ENCODE measurements around the gene LBR.

DNA sequence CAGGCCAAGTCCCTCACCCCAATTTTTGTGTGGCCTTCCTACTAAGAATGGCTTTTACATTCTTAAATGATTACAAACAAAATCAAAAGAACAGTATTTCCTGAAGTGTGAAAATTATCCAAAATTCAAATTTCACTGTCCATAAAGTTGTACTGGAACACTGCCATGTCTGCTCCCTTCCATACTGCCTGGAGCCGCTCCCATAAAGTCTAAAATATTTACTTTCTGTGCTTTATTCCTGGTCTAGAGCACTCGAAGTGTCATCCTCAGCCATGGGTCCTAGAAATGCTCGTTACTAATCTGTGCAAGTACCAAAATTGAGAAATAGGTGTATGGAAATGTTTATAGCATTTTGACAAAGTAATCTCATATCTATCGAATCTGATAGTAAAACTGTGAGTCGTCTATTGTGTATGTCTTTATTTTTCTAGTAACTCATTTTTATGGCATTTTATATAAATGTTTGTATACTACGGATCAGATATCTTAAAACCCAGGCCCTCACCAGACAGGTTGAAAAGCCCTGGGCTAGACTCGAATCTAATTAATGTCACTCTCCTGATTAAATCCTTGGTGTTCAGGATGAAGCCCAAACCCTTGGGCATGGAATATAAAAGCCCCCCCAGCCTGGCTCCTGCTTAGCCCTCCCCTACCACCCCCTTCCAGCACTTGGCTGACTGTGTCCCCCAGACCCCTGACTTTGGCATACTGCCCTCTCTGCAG lies 4.9 kb downstream of the LBR start:
- TF ChIP-seq ZNF384 (IDR thresholded peaks at IDR 0.05) = no peak
- no peak for TF ChIP-seq ARNT (IDR thresholded peaks at IDR 0.05)
- TF ChIP-seq LEF1 (IDR thresholded peaks at IDR 0.05; ENCODE audit: borderline replicate concordance) = no peak
- TF ChIP-seq BHLHE40 (IDR thresholded peaks at IDR 0.05; ENCODE audit: borderline replicate concordance) = no peak
- TF ChIP-seq HDGF (IDR thresholded peaks at IDR 0.05; ENCODE audit: borderline replicate concordance) = no peak
- TF ChIP-seq FOXM1 (IDR thresholded peaks at IDR 0.05; ENCODE audit: borderline replicate concordance) = no peak

Data from HEK293T (cell line).